GM13976 (cell line): ENCODE results near the gene NAT8L.

Source experiments
- DNase-seq: peaks from one replicate; pipeline ENCODE4 v3.0.0; 2012; ENCODE audit warnings: low spot score
- in situ Hi-C: fragments of 300-500 bp; cut with MboI; formaldehyde crosslinking; loops from one replicate; pipeline ENCODE4 v1.12.0; 2022; ENCODE audit warnings: low sequenced_read_pairs, mixed read lengths, inconsistent platforms; ENCODE audit not compliant: unreplicated experiment
- TF ChIP-seq, protein P1 (sequence below): IDR thresholded peaks from 2 replicates; pipeline ENCODE4 v1.5.1; 2012; ENCODE audit warnings: borderline replicate concordance, mild to moderate bottlenecking; ENCODE audit not compliant: insufficient read depth; ENCODE audit errors: extremely low read depth, missing control alignments, control extremely low read depth

Gene NAT8L

GRCh38 chr4:2084316-2084715 is 25.2 kb downstream of the NAT8L start:
- in situ Hi-C loops = no loop called here
- TF ChIP-seq, protein P1, sequence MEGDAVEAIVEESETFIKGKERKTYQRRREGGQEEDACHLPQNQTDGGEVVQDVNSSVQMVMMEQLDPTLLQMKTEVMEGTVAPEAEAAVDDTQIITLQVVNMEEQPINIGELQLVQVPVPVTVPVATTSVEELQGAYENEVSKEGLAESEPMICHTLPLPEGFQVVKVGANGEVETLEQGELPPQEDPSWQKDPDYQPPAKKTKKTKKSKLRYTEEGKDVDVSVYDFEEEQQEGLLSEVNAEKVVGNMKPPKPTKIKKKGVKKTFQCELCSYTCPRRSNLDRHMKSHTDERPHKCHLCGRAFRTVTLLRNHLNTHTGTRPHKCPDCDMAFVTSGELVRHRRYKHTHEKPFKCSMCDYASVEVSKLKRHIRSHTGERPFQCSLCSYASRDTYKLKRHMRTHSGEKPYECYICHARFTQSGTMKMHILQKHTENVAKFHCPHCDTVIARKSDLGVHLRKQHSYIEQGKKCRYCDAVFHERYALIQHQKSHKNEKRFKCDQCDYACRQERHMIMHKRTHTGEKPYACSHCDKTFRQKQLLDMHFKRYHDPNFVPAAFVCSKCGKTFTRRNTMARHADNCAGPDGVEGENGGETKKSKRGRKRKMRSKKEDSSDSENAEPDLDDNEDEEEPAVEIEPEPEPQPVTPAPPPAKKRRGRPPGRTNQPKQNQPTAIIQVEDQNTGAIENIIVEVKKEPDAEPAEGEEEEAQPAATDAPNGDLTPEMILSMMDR = no peak

GRCh38 chr4:2085496-2085901 is 26.4 kb downstream of the NAT8L start:
- DNase-seq = no peak
- in situ Hi-C loops = no loop called here
- TF ChIP-seq, protein P1 = no peak

More at GRCh38 chr4:2084316-2084715, 25.2 kb downstream of the NAT8L start:
- no peak for DNase-seq

GRCh38 chr4:2087170-2087569 is 28.0 kb downstream of the NAT8L start:
- in situ Hi-C loops = no loop called here
- no peak for DNase-seq
- TF ChIP-seq, protein P1 = no peak

DNA sequence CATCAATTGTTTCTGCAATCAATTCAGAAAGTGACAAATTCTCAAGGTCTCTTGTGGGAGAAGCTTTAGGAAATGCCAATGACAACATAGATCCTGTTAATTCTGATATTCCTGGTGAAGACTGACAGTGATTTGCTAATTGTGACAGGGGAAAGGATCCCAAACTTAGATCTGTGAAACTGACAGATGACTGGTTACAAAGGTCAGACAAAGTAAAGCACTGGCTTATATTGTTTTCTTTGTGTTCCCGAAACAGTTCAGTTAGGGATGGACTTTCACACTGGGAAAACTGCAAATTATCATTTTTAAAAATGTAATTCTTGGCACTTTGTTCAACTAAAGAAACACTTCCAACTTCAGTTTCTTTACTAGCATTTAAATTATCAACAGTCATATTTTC is 30.1 kb downstream of the NAT8L start:
- in situ Hi-C loops = no loop called here
- TF ChIP-seq, protein P1 = no peak
- DNase-seq = no peak

GRCh38 chr4:2090642-2091041 is 31.5 kb downstream of the NAT8L start:
- in situ Hi-C loops = no loop called here
- no peak for DNase-seq
- TF ChIP-seq, protein P1 = no peak

- TF ChIP-seq, protein P1 = no peak
- in situ Hi-C loops = no loop called here
- no peak for DNase-seq
Observed at GRCh38 chr4:2091990-2092668, 33.0 kb downstream of the NAT8L start.
